NCI-H2196 (cell line): Measurements from ENCODE around the gene KRT32.

Experiments
- DNase-seq: peaks from one replicate; lab custom pipeline; 2025; ENCODE audit not compliant: unreplicated experiment; lab: John Stamatoyannopoulos, UW

The KRT32 gene

GRCh38 chr17:41464682-41465081 lies 2.5 kb downstream of the KRT32 start:
- DNase-seq = peak; percentile 57

- no peak for DNase-seq
Observed at GRCh38 chr17:41464173-41464572, 3.0 kb downstream of the KRT32 start.

GRCh38 chr17:41463746-41464145 lies 3.4 kb downstream of the KRT32 start:
- DNase-seq = no peak

DNA sequence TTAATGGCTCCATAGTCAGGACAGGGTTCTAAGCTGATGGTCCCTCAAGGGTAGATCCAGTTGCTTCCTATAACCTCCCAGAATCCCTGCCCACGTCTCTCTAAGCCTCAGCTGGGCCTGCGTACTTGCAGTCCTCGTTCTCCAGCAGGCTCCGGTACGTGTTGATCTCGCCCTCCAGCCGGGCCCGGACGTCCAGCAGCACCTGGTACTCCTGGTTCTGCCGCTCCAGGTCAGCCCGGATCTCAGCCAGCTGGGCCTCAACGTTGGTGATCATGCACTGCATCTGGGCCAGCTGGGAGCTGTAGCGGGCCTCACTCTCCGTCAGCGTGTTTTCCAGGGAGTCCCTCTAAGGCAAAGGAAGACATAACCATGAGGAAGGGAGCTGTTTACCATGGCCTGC lies 4.5 kb downstream of the KRT32 start:
- DNase-seq = no peak

- no peak for DNase-seq
Observed at GRCh38 chr17:41457676-41458075, 9.5 kb downstream of the KRT32 start.

- DNase-seq = no peak
Observed at GRCh38 chr17:41456204-41456603, 11.0 kb downstream of the KRT32 start.

GRCh38 chr17:41455236-41455635 lies 11.9 kb downstream of the KRT32 start:
- DNase-seq = no peak

DNA sequence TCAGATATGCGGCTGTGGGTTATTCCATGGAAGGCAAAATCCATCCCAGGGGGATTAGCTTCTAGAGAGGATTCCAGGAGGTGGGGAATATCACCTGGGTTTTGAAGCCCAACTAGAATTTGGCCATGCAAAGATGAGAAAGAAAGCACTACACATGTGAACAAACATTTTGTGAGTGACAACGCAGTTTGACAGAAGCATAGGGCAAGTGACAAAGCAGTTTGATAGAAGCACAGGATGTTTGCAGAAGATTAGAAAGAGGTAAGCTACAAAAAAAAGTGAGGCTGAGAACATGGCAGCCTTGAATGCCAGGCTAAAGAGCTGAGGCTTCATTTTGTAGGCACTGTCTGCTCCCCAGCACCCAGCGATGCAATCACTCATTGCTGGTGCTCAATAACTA lies 14.1 kb downstream of the KRT32 start:
- DNase-seq = no peak

DNA sequence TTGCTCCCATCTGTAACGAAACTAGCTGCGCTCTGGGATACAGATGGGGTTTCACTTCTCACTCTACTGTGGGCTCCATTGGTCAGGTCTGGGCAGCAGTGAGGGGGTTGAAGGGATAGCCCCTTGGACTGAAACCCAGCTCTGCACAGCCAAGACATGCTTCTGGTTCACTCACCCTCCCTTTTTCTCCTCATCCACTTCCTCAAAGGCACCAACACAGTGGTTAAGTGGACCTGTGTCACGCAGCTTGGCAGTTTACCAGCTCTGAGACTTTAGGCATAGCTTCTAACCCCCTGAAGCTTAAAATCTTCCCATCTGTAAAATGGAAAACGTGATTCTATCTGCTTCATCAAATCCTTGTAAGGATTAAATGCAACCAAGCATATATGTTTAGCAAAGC lies 14.9 kb downstream of the KRT32 start:
- no peak for DNase-seq

GRCh38 chr17:41451154-41451728 lies 15.9 kb downstream of the KRT32 start:
- DNase-seq = no peak

DNA sequence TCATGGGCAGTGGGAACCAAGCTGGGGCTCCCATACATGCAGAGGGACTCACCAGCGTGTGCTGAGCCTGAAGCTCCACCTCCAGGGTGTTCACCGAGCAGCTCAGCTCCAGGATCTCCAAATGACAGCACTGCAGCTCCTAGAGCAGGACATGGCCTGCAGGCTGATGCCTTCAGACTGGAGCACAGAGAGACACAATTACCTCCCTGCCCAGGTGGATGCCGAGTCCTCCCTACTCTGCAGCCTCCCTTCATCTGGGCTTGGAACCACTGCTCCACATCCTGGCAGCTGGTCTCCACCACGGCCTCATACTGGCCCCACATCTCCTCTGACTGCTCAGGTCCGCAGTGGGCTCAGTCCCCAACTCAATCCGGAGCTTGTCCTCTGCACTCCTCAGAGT lies 18.2 kb downstream of the KRT32 start:
- no peak for DNase-seq

DNA sequence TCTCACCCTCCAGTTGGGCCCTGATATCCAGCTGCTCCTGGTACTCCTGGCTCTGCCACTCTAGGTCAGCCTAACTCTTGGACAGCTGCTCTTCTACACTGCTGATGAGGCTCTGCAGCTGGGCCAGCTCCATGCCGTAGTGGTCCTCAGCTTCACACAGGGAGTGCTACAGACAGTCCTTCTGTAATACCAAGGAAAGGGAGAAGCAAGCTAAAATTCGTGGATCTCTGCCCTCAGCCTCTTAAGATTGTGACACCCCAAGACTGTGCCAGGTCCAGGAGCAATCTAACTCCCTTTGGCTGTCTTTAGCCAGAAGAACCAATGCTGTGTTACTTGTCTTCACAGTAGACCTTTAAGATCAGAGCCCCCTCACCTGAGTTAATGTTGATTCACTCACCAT lies 18.7 kb downstream of the KRT32 start:
- no peak for DNase-seq

GRCh38 chr17:41446806-41447205 lies 20.4 kb downstream of the KRT32 start:
- DNase-seq = no peak

DNA sequence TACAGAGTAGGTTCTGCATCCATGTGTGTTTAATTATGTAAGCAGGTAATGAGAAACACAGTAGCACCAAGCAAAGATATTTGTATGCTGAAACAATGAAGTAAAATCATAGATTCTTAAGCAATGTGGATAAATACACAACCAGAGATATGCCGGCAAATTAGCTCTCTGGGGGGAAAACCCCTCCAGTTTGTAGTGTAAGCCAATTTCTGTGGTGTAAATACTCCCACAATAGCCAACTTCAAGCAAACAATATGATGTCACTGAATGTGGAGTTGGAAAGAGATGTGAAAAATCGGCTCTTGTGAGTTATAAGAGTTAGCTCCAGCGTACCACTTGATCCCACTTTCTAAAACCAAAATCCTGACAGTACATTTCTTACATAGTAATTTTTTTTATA lies 22.5 kb downstream of the KRT32 start:
- no peak for DNase-seq

DNA sequence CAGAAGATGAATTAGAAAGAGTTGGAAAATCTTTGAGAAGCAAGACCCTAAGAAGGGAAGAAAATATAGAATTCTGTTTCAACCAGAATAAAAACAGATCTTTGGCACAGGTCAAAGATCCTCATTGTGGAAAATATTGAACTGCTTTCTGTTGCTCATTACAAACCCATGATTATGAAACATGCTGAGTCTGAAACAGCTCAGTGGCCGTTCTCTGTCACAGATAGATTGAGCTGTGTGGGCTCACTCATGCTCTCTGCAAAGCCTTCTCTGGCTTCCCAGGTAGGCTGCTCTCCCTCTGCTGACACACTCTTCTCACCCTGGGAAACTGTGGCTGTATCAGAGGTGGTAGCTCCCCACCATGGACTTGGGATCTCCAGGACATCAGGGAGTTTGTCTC lies 23.0 kb downstream of the KRT32 start:
- DNase-seq = no peak

- DNase-seq = no peak
Observed at GRCh38 chr17:41442739-41443138, 24.4 kb downstream of the KRT32 start.

GRCh38 chr17:41440531-41441033 lies 26.6 kb downstream of the KRT32 start, which contains the start of gene KRT38:
Gene KRT38 (minus strand): TSS chr17:41440983. CDS start chr17:41440921, 62 bp downstream.
- no peak for DNase-seq

GRCh38 chr17:41439375-41439774 lies 27.8 kb downstream of the KRT32 start:
- no peak for DNase-seq

DNA sequence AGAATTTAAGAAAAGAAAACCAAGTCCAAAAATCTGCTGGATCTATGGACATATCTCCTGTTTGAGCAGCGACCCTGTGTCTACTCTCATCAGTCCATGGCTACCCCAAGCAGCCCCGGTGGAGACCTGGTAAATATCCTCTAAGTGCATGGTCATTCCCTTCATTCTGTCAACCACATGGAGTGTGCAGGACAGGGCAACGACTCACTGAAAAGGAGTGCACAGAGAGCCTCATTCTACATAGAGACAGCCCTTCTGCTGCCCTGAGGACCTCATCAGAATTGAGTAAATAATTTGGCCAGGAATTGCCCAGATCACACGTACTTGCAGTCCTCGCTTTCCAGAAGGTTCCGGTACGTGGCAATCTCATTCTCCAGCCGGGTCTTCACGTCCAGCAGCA lies 29.4 kb downstream of the KRT32 start:
- no peak for DNase-seq

DNA sequence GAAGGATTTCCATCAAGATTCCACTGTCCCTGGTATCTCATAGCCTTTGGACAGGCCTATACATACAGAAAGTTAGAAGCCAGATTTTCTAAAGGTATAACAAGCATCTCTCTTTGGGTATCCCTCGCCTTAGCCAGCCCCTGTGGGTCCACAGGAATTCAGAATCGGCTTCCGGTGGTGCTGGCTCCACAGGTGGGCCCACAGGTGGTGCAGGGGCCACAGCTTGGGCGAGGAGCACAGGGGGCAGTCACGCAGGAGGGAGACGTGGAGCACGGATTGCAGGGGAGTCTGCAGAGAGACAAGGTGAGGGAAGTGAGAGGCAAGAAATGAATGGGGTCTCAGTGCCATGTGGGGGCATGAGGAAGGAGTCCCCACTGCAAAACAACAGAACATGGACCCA lies 29.9 kb downstream of the KRT32 start:
- DNase-seq = no peak

- DNase-seq = no peak
Observed at GRCh38 chr17:41434415-41434814, 32.8 kb downstream of the KRT32 start.

DNA sequence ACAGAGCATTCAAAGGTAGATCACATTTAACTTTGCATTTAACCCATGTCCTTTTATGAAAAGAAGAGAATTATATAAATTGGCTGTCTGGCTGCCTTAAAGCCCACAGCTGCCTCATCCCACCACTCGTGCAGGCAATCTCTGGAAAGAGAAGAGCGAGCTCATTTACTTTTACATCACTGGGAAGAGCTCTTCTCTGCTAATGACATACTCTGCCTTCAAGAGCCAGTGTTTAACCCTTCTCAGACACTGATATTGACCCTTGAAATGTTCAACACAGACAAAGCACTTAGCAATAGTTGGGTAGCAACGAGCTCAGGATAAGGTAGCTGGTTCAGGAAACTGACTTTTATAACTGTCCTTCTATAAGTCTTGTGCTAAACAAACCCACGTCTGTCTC lies 33.2 kb downstream of the KRT32 start:
- DNase-seq = no peak

DNA sequence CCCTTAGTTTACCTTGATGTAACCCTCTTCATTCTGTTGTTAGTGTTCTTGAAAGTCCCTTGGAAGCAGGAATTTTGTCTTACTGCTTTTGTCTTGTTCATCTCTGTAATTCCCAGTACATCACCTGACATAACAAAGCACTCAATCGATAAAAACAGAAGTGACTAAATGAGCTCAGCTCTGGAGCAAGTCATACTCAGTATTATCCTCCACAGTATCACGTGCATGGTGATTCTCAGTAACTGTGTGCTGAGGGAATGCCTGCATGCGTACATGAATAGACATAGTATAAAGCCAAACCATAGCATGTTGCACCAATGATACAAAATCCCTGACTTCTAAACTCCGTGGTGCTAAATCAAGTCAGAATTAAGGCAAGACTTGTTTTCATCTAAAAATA lies 33.6 kb downstream of the KRT32 start:
- no peak for DNase-seq
